Measurements from ENCODE around the gene CDC34. TPM values are rescaled to one million over a fixed set of nuclear protein-coding genes. Genes with fewer than 3 reads are reported as not detected.

Gene CDC34
- total RNA-seq, 1 experiment from 2014 or later: 129 TPM

DNA sequence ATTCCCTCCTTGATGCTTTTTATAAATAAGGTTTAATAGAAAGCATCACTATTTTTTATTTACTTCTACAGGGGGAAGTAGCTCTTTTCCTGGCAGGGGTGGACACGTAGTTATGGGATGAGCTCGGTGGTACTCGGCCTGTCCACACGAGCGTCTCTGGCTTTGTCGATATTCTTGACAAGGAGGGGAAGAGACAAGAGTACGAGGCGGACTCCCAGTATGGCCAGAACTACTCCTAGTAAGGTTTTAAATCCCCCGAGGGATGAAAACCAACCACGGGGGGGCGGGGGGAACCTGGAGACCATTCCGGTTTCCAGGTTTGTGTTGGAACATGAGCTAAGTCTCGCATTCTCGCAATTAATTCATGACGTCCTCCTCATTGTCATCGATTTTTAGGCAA is 35.3 kb downstream of the CDC34 start (continued):
- TF ChIP-seq, protein P1, sequence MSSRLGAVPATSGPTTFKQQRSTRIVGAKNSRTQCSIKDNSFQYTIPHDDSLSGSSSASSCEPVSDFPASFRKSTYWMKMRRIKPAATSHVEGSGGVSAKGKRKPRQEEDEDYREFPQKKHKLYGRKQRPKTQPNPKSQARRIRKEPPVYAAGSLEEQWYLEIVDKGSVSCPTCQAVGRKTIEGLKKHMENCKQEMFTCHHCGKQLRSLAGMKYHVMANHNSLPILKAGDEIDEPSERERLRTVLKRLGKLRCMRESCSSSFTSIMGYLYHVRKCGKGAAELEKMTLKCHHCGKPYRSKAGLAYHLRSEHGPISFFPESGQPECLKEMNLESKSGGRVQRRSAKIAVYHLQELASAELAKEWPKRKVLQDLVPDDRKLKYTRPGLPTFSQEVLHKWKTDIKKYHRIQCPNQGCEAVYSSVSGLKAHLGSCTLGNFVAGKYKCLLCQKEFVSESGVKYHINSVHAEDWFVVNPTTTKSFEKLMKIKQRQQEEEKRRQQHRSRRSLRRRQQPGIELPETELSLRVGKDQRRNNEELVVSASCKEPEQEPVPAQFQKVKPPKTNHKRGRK (CRISPR knock-in tag; IDR thresholded peaks at IDR 0.05; ENCODE audit: borderline replicate concordance): no peak
- TF ChIP-seq TEAD1 (CRISPR knock-in tag; IDR thresholded peaks at IDR 0.05): no peak
- TF ChIP-seq, protein P2, sequence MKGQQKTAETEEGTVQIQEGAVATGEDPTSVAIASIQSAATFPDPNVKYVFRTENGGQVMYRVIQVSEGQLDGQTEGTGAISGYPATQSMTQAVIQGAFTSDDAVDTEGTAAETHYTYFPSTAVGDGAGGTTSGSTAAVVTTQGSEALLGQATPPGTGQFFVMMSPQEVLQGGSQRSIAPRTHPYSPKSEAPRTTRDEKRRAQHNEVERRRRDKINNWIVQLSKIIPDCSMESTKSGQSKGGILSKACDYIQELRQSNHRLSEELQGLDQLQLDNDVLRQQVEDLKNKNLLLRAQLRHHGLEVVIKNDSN (CRISPR knock-in tag; IDR thresholded peaks at IDR 0.05): no peak
- no peak for TF ChIP-seq IRF2 (CRISPR knock-in tag; IDR thresholded peaks at IDR 0.05; ENCODE audit: borderline replicate concordance, low read depth)

DNA sequence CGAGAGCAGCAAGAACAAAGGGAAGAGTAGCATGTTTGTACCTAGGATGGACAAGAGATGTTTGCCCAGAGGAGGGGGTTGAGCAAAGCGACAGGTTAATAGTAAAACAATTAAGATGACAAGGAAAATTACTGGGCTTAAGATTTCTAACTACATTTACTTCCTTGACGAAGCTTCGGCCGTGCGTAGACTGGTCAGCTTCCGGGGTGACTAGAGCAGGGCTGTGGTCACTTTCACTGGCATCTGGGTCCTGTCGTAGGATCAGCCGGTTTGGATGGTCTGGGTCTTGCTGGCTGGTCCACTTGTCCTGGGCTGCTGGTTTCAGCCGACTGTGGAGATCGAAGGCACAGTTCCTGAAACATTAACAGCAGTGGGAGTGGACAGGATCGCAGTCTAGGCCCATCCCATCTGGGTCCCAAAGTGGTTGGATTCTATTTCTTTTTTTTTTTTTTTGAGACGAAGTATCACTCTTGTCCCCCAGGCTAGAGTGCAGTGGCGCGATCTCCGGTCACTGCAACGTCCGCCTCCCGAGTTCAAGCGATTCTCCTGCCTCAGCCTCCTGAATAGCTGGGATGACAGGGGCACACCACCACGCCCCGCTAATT is 35.8 kb downstream of the CDC34 start:
- ChIA-PET CTCF (interaction anchor here (1.1 kb wide), 1 partner anchor 12 kb away, joined by 3 read pairs; no protein-coding TSS in a partner anchor), POLR2A (no interaction called here)
- H3K9me3 Mint-ChIP-seq: peaks cover 2% of the 10 kb centered on the region
- no peak overlapping the region for H3K4me3 Mint-ChIP-seq
- TF ChIP-seq, protein P3, sequence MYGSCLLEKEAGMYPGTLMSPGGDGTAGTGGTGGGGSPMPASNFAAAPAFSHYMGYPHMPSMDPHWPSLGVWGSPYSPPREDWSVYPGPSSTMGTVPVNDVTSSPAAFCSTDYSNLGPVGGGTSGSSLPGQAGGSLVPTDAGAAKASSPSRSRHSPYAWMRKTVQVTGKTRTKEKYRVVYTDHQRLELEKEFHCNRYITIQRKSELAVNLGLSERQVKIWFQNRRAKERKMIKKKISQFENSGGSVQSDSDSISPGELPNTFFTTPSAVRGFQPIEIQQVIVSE (CRISPR knock-in tag; IDR thresholded peaks at IDR 0.05; ENCODE audit: borderline replicate concordance): no peak
- TF ChIP-seq ZNF671 (CRISPR knock-in tag; IDR thresholded peaks at IDR 0.05) (no peak), NR1H2 (CRISPR knock-in tag; IDR thresholded peaks at IDR 0.05) (no peak), CBFB (CRISPR knock-in tag; IDR thresholded peaks at IDR 0.05; ENCODE audit: low read depth) (no peak), JUN (CRISPR knock-in tag; IDR thresholded peaks at IDR 0.05) (no peak)
- TF ChIP-seq, protein P4, sequence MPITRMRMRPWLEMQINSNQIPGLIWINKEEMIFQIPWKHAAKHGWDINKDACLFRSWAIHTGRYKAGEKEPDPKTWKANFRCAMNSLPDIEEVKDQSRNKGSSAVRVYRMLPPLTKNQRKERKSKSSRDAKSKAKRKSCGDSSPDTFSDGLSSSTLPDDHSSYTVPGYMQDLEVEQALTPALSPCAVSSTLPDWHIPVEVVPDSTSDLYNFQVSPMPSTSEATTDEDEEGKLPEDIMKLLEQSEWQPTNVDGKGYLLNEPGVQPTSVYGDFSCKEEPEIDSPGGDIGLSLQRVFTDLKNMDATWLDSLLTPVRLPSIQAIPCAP (CRISPR knock-in tag; IDR thresholded peaks at IDR 0.05): no peak
- TF ChIP-seq, protein P5, sequence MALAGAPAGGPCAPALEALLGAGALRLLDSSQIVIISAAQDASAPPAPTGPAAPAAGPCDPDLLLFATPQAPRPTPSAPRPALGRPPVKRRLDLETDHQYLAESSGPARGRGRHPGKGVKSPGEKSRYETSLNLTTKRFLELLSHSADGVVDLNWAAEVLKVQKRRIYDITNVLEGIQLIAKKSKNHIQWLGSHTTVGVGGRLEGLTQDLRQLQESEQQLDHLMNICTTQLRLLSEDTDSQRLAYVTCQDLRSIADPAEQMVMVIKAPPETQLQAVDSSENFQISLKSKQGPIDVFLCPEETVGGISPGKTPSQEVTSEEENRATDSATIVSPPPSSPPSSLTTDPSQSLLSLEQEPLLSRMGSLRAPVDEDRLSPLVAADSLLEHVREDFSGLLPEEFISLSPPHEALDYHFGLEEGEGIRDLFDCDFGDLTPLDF (CRISPR knock-in tag; IDR thresholded peaks at IDR 0.05): no peak
- DNase-seq (ENCODE audit: low spot score) (no peak), ATAC-seq (no peak)
- H3K36me3 Mint-ChIP-seq: peaks cover 16% of the 10 kb centered on the region
- H3K4me1 Mint-ChIP-seq: peaks cover 16% of the 10 kb centered on the region
- peaks cover 40% of the 10 kb centered on the region for H3K27me3 Mint-ChIP-seq (ENCODE audit: low read depth)
- no peak overlapping the region for H3K27ac Mint-ChIP-seq

DNA sequence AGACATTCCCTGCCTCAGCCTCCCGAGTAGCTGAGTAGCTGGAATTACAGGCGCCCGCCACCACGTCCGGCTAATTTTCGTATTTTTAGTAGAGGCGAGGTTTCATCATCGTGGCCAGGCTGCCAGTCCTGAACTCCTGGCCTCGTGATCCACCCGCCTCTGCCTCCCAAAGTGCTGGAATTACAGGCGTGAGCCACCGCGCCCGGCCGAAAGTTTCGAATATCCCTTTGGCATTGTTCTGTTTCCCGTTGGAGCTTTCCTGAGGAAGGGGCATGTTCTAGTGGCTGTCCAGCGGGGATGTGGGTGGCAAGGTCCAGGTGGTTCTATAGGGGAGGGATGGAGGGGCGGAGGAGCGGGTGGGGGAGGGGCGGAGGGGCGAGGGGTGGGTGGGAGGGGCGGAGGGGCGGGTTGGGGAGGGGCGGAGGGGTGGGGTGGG is 38.7 kb downstream of the CDC34 start:
- peak overlapping the region; percentile 16 for H3K4me3 Mint-ChIP-seq
- ATAC-seq (no peak), DNase-seq (ENCODE audit: low spot score) (no peak)
- TF ChIP-seq, protein P6, sequence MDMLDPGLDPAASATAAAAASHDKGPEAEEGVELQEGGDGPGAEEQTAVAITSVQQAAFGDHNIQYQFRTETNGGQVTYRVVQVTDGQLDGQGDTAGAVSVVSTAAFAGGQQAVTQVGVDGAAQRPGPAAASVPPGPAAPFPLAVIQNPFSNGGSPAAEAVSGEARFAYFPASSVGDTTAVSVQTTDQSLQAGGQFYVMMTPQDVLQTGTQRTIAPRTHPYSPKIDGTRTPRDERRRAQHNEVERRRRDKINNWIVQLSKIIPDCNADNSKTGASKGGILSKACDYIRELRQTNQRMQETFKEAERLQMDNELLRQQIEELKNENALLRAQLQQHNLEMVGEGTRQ (CRISPR knock-in tag; IDR thresholded peaks at IDR 0.05): no peak
- no peak for TF ChIP-seq CREM (CRISPR knock-in tag; IDR thresholded peaks at IDR 0.05)
- TF ChIP-seq, protein P7, sequence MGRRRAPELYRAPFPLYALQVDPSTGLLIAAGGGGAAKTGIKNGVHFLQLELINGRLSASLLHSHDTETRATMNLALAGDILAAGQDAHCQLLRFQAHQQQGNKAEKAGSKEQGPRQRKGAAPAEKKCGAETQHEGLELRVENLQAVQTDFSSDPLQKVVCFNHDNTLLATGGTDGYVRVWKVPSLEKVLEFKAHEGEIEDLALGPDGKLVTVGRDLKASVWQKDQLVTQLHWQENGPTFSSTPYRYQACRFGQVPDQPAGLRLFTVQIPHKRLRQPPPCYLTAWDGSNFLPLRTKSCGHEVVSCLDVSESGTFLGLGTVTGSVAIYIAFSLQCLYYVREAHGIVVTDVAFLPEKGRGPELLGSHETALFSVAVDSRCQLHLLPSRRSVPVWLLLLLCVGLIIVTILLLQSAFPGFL (CRISPR knock-in tag; IDR thresholded peaks at IDR 0.05; ENCODE audit: borderline replicate concordance): no peak
- TF ChIP-seq, protein P8, sequence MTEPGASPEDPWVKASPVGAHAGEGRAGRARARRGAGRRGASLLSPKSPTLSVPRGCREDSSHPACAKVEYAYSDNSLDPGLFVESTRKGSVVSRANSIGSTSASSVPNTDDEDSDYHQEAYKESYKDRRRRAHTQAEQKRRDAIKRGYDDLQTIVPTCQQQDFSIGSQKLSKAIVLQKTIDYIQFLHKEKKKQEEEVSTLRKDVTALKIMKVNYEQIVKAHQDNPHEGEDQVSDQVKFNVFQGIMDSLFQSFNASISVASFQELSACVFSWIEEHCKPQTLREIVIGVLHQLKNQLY (CRISPR knock-in tag; IDR thresholded peaks at IDR 0.05): no peak
- peaks cover 29% of the 10 kb centered on the region for H3K4me1 Mint-ChIP-seq
- H3K27ac Mint-ChIP-seq: no peak overlapping the region
- no peaks in the 10 kb centered on the region for H3K9me3 Mint-ChIP-seq
- peaks cover 27% of the 10 kb centered on the region for H3K27me3 Mint-ChIP-seq (ENCODE audit: low read depth)
- ChIA-PET CTCF (no interaction called here), POLR2A (no interaction called here)
- peaks cover 14% of the 10 kb centered on the region for H3K36me3 Mint-ChIP-seq
